Measurements from ENCODE around the gene SBSN.

The SBSN gene

DNA sequence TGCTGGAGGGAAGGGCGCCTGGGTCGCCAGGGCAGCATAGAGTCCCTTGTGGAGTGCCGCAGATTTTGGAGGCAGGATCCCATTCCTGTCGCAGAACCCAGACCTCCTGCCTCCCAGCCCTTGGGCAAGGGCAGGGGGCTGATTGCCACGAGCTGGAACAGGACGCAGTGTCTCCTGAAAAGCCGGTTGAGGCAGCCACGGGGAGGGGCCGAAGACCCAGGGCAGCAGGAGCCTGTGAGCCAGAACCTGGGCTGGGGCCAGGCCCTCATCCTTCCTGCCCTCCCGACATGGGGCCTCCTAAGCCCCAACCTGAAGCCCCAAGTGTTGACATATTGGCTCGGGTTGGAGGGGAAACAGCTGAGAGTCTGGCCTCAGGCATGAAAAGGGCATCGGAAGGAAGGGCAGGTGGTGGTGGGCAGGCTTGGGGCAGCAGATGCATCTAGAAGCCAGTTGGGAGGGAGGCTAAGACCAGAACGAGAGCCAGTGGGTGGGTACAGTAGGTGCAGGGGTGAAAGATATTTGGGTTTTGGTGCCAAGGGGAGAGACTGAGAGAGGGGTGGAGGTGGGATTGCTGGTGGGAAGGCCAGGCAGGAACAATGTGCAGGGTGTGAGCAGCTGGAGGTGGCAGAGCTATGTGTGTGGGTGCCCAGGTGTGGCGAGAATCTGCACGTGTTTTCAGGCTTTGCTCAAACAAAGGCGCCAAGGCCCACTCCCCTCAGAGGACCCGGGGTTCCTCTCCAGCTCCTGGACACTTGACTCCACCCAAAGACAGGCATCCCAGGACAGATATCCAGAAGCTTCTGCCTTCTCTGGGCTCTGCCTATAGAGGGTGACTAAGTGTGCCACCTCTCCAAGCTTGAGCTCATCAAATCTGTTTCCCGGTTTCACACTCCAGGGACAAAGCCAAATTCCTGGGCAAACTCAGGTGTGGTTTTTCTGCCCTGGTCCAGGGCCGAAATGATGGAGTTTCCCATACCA lies 1.4 kb upstream of the SBSN start:
- DNase-seq: no peak

DNA sequence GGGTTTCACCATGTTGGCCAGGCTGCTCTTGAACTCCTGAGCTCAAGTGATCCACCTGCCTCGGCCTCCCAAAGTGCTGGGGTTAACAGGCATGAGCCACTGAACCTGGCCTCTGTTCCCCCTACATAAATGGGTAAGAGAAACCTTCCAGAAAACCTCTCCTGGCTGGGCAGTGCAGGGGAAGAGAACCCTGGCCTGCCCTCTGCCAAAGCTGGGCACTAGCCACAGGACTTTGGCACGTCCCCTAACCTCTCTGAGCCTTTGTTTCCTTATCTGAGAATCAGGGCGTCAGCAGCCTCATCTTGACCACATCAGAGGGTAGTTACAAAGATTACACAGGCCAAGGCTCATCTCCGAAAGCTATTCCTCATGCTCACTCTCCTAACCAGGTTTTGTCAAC lies 2.2 kb downstream of the SBSN start:
- no peak for DNase-seq

DNA sequence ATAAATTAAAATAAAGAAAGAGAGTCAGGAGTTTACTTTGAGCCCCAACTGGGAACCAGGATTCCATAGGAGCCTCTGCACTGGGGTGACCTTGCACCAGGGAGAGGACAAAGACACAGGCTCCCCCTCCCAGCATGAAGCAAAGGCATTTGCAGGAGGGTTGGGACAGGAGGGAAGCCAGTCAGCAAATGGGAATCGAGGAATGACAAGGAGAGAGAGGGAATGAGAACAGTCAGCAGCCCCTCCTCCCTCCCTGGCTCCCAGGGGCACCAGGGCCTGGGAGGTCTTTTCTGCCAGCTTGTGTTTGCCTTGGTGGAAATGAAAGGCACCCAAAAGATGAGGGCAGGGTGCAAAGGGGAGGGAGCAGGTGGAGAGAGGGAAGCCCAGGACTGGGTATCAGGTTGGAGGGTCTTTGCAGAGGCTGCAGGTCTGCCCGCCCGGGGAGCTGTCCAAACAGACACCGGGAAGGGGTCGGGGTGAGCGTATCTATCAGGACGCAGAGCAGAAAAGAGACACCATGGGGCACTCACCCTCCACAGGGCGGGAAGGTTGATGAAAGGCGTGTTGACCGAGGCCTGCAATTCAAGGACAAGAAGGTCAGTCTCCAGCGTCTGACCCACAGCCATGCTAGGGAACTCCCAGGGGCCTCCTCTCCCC lies 3.8 kb downstream of the SBSN start:
- DNase-seq: no peak

DNA sequence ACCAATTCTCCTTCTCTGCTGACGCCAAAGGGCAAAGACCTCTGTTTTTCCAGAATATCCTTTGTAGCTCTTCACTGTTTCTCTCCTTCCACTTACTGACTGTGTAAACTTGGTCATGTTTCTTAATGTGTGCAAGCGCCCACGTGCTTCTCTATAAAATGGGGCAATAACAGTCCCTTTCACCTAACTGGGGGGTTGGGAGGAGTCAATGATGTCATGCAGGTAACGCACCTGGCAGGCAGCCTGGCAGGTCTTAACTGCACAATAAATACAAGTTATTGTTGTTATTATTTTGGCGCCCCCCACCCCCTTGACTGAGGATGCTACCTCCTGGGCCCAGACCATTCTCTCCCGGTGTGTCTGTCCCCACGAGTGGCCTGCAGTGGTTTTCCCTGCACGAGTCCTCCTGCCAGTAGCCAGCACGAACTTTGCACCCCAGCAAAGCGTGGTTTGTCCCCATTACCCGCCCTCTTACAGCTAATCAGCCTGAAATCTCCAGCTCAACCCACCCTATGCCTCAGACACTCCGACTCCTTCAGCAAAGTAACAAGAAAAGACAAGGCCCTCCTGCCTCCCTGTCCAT lies 5.3 kb downstream of the SBSN start:
- no peak for DNase-seq

DNA sequence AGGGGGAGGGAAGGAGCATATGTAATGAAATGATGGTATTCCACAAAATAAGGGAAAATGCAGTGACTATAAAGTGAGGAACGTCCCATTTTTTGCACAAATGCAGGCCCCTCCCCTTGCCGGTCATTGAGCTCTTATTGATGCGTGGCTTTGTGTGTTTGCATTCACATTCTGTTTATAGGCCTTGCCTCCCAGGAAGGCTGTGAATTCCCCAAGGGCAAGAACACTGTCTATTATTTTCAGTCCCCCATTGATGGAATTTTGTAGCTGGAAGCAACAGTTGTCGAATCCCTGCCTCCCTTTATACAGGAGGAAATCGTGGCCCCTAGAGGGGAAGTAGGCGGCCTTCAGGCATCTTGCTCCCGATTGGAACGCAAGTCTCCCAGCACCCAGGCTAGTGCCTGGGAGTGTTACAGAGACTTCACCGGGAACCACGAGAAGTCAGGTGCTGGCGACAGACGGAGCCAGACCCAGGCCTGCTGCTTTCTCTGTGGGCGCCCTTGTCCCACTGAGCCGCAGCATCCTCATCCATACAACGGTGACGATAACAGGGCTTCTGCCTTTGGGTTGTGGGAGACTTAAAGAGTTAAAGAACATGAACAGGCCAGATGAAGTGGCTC lies 6.9 kb downstream of the SBSN start:
- DNase-seq: no peak

DNA sequence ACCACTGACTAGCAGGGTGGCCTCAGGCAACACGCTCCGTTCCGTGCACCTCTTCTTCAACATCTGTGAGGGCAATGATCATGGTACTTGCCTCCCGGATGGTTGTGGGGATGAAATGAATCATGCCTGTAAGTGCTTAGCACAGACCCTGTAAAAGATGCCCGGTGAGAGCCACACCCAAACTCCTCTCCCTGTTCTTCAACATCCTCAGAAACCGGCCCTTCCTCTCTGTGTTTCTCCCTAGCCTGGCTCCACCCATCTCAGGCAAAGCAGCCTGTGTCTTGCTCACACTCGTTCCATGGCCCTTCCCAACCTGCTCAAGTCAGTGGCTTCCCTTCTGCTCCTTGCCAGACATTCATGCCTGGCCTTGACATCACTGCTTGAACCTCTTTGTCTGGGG lies 8.8 kb downstream of the SBSN start:
- DNase-seq: no peak

DNA sequence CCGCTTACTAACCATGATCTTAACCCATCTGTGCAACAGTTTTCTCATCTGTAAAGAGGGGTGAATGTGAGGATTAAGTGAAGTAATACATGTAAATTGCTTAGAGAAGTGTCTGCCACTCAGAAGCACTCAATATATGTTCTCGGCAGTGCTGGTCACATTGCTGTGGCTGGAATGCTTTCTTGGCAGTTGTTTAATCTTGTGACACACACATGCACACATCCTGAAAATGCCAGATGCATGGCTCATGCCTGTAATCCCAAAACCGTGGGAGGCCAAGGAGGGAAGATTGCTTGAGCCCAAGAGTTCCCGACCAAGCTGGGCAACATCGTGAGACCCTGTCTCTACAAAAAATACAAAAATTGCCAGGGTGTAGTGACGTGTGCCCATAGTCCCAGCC lies 9.8 kb downstream of the SBSN start:
- no peak for DNase-seq

DNA sequence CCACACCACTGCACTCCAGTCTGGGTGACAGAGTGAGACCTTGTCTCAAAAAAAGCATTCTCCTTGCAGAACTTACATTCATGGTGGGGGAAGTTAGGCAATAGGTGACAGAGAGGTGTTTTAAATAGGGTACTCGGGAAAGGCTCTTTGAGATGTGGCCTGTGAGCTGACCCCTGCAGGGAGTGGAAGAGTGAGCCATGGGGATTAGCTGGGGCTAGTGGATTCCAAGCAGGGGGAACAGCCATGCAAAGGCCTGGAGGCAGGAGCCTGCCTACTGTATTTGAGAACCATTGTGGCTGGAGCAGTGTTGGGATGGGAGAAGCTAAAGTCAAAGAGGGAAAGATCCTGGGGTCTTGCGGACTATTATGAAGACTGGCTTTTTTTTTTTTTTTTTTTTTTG lies 10.8 kb downstream of the SBSN start:
- DNase-seq: no peak

DNA sequence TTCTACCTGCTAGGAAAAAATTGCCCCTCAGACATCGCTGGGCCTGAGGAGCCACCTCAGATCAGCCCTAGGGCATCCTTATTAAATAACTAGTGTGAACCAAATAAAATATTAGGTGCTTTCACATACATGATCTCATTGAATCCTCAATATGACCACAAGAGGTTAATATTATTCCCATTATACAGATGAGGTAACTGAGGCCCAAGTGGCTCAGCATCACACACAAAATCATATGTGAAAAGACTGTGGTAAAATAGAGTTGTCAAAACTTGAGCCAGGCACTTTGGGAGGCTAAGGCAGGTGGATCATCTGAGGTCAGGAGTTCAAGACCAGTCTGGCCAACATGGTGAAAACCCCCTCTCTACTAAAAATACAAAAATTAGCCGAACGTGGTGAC lies 11.8 kb downstream of the SBSN start:
- DNase-seq: no peak

DNA sequence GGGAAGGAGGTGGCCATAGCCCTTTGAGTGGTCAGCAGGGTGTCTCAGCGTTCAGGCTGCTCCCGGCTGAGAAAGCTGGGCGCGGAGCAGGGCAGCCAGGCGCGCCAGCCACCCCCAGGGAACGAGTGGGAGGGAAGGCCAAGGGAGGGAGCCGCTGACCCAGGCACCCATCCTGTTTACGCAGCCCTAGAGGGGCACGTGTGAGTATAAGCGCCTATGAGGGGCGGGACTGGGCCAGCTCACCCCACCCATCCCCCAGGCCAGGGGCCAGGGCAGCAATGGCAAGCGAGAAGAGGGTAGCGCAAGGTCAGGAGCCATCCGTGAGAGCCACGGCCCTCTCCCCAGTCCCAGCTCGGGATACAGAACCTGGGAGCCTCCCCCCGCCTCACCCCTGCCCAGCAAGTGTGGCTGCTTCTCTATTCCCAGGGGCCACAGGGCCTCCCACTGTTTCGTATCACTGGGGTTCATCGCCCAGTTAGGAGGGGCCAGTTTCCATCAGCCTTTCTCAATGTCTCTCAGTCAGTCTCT lies 13.8 kb downstream of the SBSN start:
- no peak for DNase-seq

DNA sequence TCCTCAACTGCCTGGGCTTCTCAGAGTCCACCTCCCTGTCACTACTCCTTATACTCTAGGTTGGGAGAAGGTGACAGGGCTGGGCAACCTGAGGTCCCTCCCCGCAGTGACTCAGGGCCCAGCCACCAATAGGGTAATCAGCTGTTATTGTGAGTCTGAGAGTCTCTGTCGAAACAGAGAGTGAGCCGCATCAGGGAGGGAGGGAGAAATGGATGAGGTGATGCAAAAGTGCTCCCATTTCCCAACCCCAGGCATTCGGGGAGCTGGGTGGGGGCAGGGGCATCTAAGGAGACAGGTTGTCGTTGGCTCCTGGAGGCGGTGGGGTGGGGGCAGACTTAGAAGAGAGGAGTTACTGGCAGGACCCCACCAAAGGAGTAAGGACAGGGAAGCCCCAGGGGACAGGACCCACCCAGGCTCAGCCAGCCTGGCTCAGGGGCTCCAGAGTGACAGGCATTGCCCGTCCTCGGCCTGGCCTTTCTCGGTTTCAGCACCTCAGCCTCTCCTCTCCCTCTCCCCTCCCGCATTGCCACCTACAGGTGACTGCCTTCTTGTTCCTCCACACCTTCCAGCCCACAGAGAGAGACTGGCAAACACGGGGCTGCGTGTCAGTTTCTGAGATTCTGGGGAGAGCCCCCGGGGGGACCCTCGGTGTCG lies 14.4 kb downstream of the SBSN start, which contains the start of gene DMKN:
Gene DMKN, minus strand, starts transcription at position 22 of the 654 bp plus-strand sequence. CDS start 174 bp downstream, outside the sequence.
- DNase-seq: no peak

DNA sequence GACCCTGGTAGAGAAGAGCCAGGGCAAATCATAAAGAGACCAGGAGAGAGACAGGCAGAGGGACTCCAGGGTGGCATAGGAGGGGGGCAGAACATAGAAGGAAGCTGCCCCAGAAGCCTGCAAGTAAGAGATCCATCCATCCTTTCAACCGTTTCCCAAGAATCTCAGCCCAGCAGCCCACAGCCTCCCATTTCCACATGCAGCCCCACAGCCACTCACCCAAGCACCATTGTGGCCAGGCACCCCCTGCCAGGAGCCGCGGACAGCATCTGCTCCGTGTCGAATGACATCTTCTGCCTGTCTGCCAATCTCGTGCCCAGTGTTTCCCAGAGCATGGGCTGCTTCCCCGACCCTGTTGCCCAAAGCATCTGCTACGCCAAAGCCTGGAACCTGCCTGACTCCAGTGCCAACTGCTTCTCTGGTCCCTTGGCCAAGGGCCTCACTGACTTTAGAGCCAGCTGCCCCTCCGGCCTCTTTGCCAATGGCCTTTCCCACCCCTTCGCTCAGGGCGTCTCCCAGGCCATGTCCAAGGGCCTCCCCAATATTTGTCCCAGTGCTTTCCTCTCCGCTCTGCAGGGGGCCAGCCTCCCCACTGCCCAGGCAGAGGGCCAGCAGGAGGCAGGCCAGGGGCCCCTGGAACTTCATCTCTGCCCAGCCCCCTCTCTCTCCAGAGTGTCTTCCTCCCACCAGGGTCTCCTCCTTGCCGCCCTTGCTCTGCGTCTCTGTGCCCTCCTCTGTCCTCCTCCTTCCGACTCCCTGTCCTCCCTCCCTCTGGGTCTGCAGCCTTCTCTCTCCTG lies 15.1 kb downstream of the SBSN start:
- DNase-seq: no peak

DNA sequence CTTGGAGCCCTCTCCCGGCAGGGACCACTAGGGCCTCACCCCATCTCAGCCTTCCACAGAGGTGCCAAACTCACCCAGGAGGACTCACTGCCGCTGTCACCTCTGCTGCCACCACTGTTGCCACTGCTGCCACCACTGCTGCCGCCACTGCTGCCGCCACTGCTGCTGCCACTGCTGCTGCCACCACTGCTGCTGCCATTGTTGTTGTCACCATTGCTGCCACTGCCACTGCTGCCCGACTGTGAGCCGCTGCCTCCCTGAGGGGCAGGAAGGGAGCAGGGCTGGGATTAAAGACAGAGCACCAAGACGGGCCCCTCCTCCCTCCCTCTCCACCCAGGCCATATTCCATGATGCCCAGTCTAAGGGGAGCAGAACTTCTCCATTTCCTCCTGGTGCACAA lies 16.8 kb downstream of the SBSN start:
- DNase-seq: no peak

DNA sequence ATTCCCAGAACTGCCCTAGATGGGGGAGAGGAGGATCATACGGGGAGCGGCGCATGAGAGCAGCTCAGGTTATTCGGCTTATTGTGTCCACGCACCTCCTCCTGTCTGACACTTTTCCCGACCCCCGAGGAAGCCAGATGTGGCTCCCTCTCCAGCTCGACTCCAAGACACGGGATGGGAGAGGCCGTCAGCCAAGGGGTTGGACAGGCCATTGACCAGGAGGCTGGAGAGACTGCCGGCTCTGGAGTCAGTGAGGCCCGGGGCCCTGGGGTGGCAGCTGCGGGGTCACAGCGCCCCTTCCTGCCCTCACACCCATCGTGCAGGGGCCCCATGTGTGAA lies 17.5 kb downstream of the SBSN start:
- no peak for DNase-seq

DNA sequence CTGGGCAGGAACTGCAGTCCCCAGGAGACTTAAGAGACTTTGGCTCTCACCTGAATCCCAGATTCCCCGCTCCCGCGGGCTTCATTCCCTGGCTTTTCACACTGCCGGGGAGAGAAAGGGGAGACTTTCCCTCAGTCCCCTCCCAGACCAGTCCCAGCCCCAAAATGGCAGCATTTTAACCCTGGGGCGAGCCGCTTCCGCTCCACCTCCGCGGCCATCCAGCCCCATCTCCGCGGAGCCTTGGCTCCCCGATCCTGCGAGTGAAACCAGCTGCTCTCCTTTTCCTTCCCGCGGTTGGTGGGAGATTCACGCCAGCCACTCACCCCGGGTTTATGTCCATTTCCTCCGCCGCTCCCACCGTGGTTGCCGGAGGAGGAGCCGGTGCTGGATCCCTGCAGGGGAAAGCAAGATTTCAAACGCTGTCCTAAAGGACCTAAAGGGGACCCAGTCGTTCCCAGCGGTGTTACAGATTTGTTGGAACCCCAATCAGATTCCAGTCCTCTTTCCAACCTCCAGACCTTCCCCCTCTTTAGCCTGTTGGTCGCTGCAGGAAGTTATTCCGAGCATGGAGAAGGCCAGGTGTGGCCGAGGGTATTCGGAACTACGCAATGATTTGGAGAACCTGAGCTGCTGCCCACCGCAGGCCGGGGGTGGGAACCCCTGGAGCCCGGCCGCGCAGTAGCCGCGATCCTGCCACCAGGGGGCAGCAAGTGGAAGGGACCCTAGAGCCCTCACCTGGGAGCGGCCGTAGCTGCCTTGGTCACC lies 18.1 kb downstream of the SBSN start:
- DNase-seq: no peak

DNA sequence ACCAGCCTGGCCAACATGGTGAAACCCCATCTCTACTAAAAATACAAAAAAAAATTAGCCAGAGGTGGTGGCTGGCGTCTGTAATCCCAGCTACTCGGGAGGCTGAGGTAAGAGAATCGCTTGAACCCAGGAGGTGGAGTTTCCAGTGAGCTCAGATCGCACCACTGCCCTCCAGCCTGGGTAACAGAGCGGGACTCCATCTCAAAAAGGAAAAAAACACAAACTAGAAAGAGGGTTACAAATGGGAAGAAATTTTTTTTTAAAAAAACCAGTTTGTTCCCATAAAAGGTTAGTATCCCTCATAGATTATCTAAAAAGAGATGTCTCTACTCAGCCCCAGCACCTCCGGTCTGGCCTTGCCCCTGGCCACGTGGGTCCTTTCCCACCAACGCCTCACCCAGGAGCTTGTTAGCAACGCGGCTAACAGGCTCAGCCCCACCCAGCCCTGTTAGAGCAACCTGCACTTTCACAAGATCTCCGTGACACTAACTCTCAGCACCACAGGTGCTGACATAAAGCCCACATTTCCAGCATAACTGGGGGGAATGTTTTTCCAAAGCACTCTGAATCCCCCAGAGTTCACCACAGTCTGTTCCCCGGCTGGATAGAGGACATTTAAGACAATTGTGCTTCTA lies 19.0 kb downstream of the SBSN start:
- DNase-seq: no peak

DNA sequence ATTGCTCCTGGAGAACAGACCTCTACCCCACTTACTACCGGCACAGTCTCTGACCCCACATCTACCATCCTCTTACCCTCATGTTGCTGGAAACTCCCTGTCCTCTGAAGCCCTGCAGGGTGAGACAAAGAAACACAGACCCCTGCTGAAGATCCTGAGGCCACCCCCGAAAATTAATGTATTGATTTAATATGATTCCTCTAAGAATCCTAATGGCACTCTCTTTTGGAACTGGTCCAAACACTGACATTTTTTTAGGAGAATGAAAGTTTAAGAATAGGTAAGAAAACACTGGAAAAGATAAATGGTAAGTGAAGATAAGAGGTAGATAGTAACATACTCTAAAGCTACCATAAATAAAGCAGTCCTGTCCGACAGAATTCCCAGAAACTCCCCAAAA lies 20.0 kb downstream of the SBSN start:
- DNase-seq: no peak

DNA sequence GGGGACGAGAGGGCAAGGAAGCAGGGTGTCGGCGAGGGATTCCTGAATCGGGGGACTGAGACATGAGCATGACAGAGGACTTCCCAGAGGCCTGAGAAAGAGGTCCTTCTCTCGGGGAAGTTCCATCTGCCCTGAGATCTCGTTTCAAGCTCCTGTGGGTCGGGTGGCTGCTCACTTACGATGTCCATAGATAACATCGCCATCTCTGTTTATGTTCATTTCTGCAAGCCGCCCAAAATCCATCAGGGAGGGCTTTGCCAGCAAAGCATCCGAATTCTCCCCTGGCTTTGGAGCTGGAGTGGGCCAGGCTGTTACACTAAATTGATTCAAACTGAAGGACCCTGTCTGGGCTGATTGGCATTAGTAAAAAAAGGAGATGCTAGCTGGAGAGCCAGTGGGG lies 20.6 kb downstream of the SBSN start:
- DNase-seq: no peak

DNA sequence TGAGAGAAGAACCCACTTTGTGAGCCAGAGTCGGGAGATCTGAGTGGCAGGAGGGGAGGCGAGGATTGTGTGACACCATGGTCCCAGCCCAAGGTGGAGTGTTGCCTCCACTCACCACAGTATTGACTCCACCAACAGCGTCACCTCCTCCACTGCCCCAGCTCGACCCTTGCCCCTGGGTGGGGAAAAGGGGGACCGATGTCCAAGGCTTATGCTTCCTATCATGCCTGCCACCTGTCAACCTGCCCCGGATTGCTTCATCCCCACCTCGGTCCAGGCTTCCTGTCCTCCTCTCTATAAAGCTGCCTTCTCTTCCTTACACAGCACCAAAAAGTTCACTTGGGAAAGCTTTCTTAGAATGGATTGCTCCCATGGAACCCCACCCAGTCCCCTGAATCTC lies 22.1 kb downstream of the SBSN start:
- no peak for DNase-seq

DNA sequence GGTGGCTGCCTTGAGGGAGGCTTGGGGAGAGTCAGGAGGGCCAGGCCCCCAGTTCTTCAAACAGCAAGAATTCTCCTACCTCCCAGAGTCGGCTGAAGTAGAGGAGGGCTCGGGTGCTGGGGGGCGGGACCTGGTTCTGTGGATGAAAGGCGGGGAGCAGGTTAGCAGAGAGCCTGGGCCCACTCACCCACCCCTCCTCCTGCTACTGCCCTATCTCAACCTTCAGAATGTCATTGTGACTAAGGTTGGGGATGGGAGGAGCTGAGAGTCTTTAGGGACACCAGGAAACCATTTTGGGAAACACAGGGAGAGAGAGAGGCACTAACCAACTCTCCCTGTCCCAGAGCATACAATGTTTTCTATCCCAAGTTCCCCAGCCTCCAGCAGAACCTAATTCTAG lies 25.4 kb downstream of the SBSN start:
- DNase-seq: no peak

DNA sequence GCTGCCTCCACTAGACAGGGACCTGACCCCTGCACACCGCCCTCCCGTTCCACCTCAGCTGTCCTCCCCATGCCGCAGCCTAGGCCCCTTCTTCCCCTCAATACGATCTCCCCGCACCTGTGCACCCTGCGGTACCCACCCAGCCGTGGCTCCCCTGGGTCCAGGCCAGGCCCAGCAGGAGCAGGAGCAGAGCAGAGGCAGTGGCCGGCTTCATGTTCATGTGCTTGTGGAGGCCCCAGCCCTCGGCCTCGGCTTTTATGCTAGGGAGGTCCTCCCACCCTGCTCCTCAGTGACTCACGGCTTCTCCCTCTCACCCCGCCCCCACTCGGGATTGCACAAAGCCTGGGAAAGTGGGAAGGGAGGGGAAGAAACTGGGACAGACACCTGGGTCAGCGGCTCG lies 26.4 kb downstream of the SBSN start:
- no peak for DNase-seq

Data from NCI-H2029 treated with DMSO at 0.1 percent for 48 hours (cell line).